Stimulated activated CD4-positive, alpha-beta T cell treated with anti-CD3 and anti-CD28 coated beads, Interleukin-2, amount 100 ng/mL, for 24 hours (primary cell): Measurements from ENCODE around the gene ILF3.

ENCODE experiments used
- DNase-seq, 2 donors: peaks; one replicate each; pipeline ENCODE4 v3.0.0-alpha.2; 2020

Gene ILF3

DNA sequence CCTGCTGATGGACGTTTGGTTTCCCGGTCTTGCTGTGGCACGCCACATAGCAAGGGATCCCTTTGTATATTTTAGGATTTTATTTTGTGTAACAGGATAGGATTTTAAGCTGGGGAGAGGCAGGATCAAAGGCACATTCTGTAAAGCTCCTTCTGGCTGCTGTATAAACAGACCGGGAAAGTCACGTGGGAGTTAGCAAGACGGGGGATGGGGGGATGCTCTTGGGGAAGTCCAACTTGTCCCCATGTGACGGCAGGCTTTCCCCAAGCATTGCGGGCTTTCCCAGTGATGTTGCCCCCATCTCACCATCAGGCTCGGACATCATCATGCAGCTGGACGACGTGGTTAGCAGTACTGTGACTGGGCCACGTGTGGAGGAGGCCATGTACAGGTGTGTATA, 52.8 kb downstream of the ILF3 start:
- no peak for DNase-seq

- DNase-seq = no peak
Measured at GRCh38 chr19:10707440-10707839, 53.3 kb downstream of the ILF3 start.

GRCh38 chr19:10708291-10708690, 54.1 kb downstream of the ILF3 start:
- no peak for DNase-seq

GRCh38 chr19:10712045-10712444, 57.9 kb downstream of the ILF3 start:
- DNase-seq = no peak

DNA sequence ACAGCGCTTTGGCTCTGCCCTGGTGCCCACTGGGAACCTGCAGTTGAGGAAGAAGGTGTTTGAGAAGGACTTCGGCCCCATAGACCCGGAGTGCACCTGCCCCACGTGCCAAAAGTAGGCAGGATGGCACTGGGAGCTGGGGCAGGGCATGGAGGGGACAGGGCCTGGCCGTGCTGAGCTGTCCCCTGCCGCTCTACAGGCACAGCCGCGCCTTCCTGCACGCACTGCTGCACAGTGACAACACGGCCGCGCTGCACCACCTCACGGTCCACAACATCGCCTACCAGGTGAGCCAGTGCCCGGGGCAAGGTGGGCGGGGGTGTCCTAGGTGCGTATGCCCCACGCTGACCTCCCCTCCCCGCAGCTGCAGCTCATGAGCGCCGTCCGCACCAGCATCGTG, 58.6 kb downstream of the ILF3 start:
- DNase-seq = no peak

- DNase-seq = no peak
Measured at GRCh38 chr19:10713317-10713716, 59.2 kb downstream of the ILF3 start.

DNA sequence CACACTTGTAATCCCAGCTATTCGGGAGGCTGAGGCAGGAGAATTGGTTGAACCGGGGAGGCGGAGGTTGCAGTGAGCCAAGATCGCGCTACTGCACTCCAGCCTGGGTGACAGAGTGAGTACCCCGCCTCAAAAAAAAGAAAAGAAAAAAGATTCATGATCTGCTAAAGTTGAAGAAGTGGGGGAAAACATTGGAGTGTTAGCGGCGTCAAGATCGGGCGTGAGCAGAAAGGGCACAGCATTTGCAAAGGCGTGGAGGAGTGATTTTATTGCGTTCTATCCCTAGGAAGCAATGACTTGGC, 62.9 kb downstream of the ILF3 start:
- no peak for DNase-seq

GRCh38 chr19:10717356-10718204, 63.4 kb downstream of the ILF3 start, which contains the start of gene DNM2:
Gene DNM2 (plus strand): TSS chr19:10718079. CDS start chr19:10718243, 164 bp downstream.
- peak; percentile 98 for DNase-seq

DNA sequence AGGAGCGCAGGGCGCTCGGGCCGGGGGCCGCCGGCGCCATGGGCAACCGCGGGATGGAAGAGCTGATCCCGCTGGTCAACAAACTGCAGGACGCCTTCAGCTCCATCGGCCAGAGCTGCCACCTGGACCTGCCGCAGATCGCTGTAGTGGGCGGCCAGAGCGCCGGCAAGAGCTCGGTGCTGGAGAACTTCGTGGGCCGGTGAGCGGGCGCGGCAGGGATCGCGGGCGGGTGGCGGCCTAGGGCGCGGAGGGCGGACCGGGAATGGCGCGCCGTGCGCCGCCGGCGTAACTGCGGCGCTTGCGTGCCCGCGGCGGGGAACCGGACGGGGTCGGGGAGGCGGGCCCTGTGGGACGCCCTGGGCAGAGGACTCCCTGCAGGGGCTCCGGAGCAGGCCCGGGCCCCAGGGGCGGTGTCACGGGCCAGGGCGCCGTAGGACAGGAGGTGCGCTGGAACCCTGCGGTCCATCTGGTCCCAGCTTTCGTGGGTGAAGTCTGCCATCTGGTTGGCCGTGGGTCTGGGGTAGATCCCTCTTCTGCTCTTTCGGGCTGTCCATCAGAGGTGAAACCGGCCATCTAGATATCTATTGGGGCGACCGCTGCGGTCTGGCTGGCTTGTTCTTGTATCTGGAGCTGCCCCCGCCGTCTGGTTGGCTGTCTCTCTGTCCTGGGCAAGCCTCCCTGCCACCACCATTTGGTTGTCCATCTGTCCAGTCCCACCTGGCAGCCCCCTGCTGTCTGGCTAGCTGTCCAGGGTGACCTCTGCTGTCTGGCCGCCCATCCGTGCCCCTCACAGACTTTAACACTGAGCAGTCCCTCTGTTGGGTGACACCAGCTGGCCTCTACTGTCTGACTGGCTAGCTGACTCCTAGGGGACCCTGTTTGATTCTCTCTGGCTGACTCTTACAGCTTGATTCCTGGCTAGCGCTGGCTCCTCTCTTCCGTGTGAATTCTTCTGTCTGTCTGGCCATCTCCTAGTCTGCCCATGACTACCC, 64.4 kb downstream of the ILF3 start:
- peak; percentile 63 to 68 for DNase-seq

- no peak for DNase-seq
Measured at GRCh38 chr19:10719466-10719961, 65.4 kb downstream of the ILF3 start.

DNA sequence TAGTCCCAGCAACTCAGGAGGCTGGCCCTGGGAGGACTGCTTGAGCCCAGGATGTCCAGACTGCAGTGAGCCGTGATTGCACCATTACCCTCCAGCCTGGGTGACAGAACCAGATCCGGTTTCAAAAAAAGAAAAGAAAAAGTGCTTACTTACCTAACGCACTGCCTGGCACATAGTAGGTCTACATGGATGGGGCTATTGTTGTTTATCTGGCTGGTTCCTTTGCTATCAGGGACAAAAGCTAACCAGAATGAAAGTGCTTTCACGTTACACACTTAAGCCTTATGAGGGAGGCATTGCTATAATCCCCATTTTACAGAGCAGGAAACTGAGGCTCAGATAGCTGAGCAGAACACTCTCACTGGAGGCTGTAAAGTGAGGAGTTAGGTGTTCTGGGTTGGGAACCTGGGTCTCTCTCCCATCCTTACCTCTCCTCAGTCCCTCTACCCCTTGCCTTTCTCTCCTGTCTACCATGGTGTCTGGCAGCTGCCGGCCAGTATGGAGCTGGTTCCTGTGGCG, 66.5 kb downstream of the ILF3 start:
- no peak for DNase-seq

GRCh38 chr19:10723591-10723990, 69.4 kb downstream of the ILF3 start:
- no peak for DNase-seq

GRCh38 chr19:10724573-10725071, 70.5 kb downstream of the ILF3 start:
- DNase-seq = no peak

GRCh38 chr19:10725415-10725814, 71.3 kb downstream of the ILF3 start:
- DNase-seq = no peak

GRCh38 chr19:10726268-10726667, 72.1 kb downstream of the ILF3 start:
- no peak for DNase-seq

- DNase-seq = no peak
Measured at GRCh38 chr19:10727685-10728201, 73.6 kb downstream of the ILF3 start.

DNA sequence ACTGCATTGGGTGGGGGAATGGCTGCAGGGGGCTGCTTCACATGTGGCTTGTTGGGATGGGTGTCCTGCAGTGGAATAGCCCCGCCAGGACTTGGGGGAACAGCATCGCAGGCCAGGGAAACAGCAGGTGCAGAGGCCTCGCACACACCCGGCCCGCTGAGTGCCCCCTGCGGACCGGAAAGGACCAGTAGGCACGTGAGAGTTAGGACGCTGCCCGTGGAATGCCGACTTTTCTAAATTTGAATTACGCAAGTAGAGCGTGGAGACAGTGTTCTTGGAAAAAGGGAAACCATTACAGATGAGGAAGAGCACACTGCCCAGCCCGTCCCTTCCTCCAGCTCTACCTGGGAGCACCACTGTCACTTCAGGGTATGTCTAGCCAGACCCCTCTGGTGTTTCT, 75.3 kb downstream of the ILF3 start:
- DNase-seq = no peak

- no peak for DNase-seq
Measured at GRCh38 chr19:10730932-10731331, 76.8 kb downstream of the ILF3 start.

DNA sequence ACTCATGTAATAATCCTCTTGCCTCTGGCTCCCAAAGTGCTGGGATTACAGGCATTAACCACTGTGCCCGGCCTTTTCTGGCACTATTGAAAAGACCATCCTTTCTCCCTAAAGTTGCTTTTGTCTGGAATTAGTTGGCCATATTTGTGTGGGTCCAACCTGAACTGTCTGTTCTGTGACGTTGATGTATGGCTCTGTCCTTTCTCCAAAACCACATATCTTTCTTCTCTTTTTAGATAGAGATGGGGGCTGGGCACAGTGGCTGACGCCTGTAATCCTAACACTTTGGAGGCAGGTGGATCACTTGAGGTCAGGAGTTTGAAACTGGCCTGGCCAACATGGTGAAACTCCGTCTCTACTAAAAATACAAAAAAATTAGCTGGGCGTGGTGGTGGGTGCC, 81.6 kb downstream of the ILF3 start:
- no peak for DNase-seq

- DNase-seq = no peak
Measured at GRCh38 chr19:10736189-10736588, 82.0 kb downstream of the ILF3 start.

DNA sequence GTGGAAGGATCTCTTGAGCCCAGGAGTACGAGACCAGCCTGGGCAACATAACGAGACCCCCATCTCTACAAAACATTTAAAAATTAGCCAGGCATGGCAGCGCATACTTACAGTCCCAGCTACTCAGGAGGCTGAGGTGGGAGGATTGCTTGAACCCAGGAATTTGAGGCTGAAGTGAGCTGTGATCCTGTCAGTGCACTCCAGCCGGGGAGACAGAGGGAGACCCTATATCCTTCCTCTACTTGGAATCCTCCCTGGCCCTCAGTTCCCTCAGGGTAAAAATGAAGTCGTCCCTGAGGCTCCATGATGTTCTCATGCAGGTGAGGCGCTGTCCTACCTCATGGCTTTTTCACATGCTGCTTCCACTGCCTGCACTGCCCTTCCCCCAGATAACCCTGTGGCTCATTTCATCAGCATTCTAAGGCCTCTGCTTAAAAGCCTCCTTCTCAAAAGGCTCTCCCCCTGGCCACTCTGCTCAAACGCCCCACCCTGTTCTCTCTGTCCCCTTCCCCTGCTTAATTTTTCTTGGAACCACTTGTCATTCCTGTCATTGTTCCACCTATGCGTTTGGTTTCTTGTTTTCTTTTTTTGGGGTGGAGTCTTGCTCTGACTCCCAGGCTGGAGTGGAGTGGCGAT, 82.9 kb downstream of the ILF3 start:
- no peak for DNase-seq

DNA sequence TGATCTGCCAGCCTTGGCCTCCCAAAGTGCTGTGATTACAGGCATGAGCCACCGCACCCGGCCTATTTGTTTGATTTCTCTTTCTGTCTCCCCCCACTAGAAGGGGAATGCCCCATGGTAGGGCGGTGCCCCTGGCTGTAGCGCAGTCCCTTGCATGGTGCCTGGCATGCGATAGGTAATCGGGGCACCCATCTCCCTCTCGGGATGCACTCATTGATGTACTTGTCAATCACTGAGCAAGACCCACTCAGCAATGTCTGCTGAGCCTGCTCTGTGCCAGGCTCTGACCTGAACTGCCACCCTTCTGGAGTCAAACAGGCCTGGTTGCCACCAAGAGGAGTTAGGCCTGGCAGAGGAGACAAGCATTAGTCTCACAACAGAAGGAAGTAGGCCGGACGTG, 83.6 kb downstream of the ILF3 start:
- no peak for DNase-seq

- DNase-seq = no peak
Measured at GRCh38 chr19:10740798-10741197, 86.7 kb downstream of the ILF3 start.
